Gastrocnemius medialis (tissue), 4 donors: ENCODE results near the gene FEV.

Source experiments
- POLR2A ChIP-seq, 2 donors: fragments of 450-650 bp; IDR thresholded peaks; one replicate each; pipeline ENCODE4 v1.6.1; 2017; ENCODE audit warnings: antibody characterized with exemption in 2 of 2, mild to moderate bottlenecking in 2 of 2, moderate library complexity in 2 of 2
- TF ChIP-seq, protein P1 (sequence below), 5 experiments: fragments of 450-650 bp in 3 of 5; fragments of 200-600 bp in 2 of 5; sonication (generic) in 2 of 5; IDR thresholded peaks in 4 of 5; conservative IDR thresholded peaks in 1 of 5; 1 replicate in 4 of 5; 2 replicates in 1 of 5; pipeline ENCODE4 v1.5.1; 2016 to 2019; ENCODE audit warnings: antibody characterized with exemption in 5 of 5, mild to moderate bottlenecking in 3 of 5, moderate library complexity in 3 of 5

DNA sequence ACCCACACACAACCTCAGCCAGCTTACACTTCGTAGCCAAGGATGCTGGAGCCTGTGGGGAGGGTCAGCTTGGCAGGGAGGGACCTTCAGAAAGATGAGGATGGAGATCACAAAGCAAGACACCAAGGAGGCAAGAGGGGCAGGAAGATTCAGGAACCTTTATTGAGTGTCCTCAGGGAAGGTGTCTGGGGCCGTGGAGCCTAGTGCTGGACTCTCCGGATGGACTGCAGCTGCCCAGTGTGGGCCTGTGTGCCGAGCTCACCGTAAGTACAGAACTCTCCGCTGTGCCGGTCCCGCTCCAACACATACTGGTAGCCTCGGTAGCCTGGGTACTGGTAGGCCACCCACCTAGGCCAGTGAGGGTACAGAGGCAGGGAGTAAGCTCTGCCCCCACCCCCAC, 5.1 kb upstream of the FEV start:
- TF ChIP-seq, protein P1, sequence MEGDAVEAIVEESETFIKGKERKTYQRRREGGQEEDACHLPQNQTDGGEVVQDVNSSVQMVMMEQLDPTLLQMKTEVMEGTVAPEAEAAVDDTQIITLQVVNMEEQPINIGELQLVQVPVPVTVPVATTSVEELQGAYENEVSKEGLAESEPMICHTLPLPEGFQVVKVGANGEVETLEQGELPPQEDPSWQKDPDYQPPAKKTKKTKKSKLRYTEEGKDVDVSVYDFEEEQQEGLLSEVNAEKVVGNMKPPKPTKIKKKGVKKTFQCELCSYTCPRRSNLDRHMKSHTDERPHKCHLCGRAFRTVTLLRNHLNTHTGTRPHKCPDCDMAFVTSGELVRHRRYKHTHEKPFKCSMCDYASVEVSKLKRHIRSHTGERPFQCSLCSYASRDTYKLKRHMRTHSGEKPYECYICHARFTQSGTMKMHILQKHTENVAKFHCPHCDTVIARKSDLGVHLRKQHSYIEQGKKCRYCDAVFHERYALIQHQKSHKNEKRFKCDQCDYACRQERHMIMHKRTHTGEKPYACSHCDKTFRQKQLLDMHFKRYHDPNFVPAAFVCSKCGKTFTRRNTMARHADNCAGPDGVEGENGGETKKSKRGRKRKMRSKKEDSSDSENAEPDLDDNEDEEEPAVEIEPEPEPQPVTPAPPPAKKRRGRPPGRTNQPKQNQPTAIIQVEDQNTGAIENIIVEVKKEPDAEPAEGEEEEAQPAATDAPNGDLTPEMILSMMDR (IDR thresholded peaks at IDR 0.05 in 4 of 5, conservative IDR thresholded peaks at IDR 0.05 in 1 of 5), result no peak
- TF ChIP-seq POLR2A (IDR thresholded peaks at IDR 0.05), result no peak
